ENCODE data around the gene SPG7.
"Not testable (repeated sequence)": the region's sequence is repeated elsewhere in the genome, so short reads cannot be mapped to it uniquely, and the experiment has no call there.

The SPG7 gene

GRCh38 chr16:89583197-89583894 is 75.1 kb downstream of the SPG7 start:
- DNase-seq (ENCODE audit: low read depth) = no peak
- H3K4me3 ChIP-seq (ENCODE audit: control insufficient read depth, low read depth, low read length) = no peak overlapping the region
- no peak for TF ChIP-seq CTCF (conservative IDR thresholded peaks at IDR 0.05; ENCODE audit: control insufficient read depth, insufficient read depth, low read depth, low read length)

GRCh38 chr16:89583895-89584644 is 75.9 kb downstream of the SPG7 start:
- no peak for DNase-seq (ENCODE audit: low read depth)
- TF ChIP-seq CTCF (conservative IDR thresholded peaks at IDR 0.05; ENCODE audit: control insufficient read depth, insufficient read depth, low read depth, low read length) = no peak
- no peak overlapping the region for H3K4me3 ChIP-seq (ENCODE audit: control insufficient read depth, low read depth, low read length)

GRCh38 chr16:89584768-89585549 is 76.8 kb downstream of the SPG7 start:
- DNase-seq (ENCODE audit: low read depth) = no peak
- no peak for TF ChIP-seq CTCF (conservative IDR thresholded peaks at IDR 0.05; ENCODE audit: control insufficient read depth, insufficient read depth, low read depth, low read length)
- H3K4me3 ChIP-seq (ENCODE audit: control insufficient read depth, low read depth, low read length) = no peak overlapping the region

- no peak for DNase-seq (ENCODE audit: low read depth)
- H3K4me3 ChIP-seq (ENCODE audit: control insufficient read depth, low read depth, low read length) = no peak overlapping the region
- no peak for TF ChIP-seq CTCF (conservative IDR thresholded peaks at IDR 0.05; ENCODE audit: control insufficient read depth, insufficient read depth, low read depth, low read length)
Observed at GRCh38 chr16:89586218-89586617, 78.0 kb downstream of the SPG7 start.

GRCh38 chr16:89586853-89587252 is 78.7 kb downstream of the SPG7 start:
- no peak for TF ChIP-seq CTCF (conservative IDR thresholded peaks at IDR 0.05; ENCODE audit: control insufficient read depth, insufficient read depth, low read depth, low read length)
- peak; percentile 89 for DNase-seq (ENCODE audit: low read depth)
- no peak overlapping the region for H3K4me3 ChIP-seq (ENCODE audit: control insufficient read depth, low read depth, low read length)

GRCh38 chr16:89587676-89588075 is 79.5 kb downstream of the SPG7 start:
- DNase-seq (ENCODE audit: low read depth) = not testable (repeated sequence)

More at GRCh38 chr16:89587676-89588075, 79.5 kb downstream of the SPG7 start:
- not testable (repeated sequence) for H3K4me3 ChIP-seq (ENCODE audit: control insufficient read depth, low read depth, low read length)
